HG03469 (cell line): ENCODE measurements around the gene TPD52L1.

Experiments
- ATAC-seq: cut with Tn5 transposase; IDR thresholded peaks from one replicate; pipeline ENCODE4 v1.9.1; 2021; ENCODE audit warnings: mild to moderate bottlenecking, moderate library complexity, moderate number of reproducible peaks; ENCODE audit not compliant: unreplicated experiment

TPD52L1 gene

DNA sequence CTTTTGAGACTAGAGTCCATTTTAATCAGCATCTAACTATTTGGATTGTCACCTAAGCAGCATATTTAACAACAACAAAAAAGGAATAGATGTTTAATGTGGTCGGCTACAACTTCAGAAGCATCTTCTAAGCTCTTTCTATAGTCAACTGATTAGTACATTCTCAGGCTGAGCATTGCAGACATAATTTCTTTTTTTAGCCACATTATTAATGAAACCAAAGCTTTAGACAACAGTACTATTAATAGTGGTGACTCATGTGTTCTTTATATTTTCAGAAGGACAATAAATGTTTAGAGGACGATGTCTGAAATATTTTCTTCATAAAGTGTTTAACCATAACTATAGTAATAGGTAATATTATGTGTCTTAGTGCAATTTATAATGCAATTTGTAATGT is 52.4 kb downstream of the TPD52L1 start:
- ATAC-seq: no peak

DNA sequence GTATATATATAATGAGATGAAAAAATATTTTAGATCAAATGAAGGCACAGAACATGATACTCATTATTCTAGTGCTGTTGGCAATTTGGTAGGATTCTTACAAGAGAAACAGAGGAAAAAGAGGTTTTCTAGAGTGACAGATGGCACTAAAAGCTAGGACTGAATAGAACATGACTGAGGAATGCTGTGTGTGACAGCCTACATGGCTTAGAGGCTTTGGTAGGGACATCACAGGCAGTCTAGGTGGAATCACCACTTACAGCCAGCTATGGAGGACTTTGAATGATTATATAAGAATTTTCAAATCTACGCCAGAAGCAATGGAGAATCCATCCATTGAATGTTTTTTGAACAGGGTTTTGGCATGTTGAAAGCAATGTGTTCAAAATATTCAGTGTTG is 52.8 kb downstream of the TPD52L1 start:
- no peak for ATAC-seq

DNA sequence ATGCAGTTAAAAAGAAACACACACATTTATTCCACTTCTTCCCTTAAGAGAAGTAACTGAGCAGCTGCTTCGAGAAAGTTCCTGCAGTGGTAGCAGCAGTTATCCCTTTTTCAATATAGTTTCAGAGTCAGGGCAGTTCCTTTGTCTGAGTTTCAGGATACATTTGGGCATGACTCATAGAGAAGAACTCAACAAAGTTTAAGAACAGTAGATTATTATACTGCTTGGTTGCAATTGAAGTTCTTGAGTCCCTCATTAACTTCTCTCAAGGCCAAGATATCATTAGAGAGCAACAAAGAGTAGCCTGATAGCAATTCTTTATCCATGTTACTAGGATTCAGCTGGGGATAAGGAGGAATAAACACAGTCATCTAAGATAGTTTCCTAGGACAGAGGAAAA is 54.4 kb downstream of the TPD52L1 start:
- ATAC-seq: no peak

- ATAC-seq: no peak
Measured at GRCh38 chr6:125208625-125209249, 55.2 kb downstream of the TPD52L1 start.

- ATAC-seq: no peak
Measured at GRCh38 chr6:125210667-125211066, 57.1 kb downstream of the TPD52L1 start.

- ATAC-seq: no peak
Measured at GRCh38 chr6:125211352-125211751, 57.8 kb downstream of the TPD52L1 start.

GRCh38 chr6:125212377-125212776 is 58.8 kb downstream of the TPD52L1 start:
- ATAC-seq: no peak

DNA sequence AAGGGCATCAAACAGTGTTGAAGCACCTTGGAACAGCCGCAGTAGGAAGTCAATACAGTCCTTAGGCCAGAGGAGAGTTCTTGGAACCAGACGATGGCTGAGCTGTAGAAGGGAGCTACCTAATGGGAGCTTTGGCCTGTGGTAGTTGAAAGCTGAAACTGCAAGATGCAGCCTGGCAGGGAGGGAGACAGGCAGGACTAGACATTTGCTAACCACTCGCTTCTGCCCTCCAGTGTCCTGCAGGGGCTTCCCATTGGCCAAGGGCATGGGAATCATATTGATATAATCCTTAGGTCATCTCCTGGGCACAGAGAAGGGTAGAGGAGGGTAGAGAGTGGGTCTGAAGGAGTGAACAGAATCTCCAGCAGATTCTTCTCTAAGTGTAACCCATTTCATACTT is 60.4 kb downstream of the TPD52L1 start:
- no peak for ATAC-seq

- no peak for ATAC-seq
Measured at GRCh38 chr6:125215252-125215819, 61.8 kb downstream of the TPD52L1 start.

DNA sequence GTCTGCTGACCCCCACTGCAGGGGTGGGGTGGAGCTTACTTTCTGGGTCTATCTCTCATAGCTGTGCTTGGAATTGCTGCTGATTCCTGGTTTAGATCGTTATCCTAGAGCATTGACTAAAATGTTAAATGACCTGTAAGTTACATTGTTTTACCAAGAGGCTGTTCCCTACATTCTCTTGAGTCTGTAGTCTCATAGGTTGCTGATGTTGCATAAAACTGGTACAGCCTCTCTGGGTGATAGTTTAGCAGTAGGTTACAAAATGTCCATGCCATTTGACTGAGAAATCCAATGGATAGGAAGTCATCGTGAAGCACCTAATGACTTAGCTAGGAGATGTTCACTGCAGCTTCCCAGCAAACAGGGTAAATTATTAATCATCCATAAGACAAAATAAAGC is 62.4 kb downstream of the TPD52L1 start:
- ATAC-seq: no peak

GRCh38 chr6:125217369-125217768 is 63.8 kb downstream of the TPD52L1 start:
- ATAC-seq: no peak

DNA sequence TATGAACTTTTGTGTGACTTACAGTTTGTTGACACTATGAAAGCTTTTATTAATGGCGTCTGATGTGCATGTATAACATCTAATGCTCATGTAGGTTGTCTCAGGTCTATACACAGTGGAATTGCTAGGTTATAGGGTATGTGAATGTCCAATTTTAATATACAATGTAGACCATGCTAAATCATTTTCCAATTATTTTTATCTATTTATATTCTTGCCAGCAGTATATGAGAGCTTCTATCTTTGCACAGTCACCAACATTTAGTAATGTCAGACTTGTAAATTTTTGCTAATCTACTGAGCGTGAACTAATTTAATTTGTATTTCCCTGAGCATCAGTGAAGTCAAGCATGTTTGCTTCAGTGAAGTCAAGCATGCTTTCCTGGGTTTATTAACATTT is 64.4 kb downstream of the TPD52L1 start:
- no peak for ATAC-seq

DNA sequence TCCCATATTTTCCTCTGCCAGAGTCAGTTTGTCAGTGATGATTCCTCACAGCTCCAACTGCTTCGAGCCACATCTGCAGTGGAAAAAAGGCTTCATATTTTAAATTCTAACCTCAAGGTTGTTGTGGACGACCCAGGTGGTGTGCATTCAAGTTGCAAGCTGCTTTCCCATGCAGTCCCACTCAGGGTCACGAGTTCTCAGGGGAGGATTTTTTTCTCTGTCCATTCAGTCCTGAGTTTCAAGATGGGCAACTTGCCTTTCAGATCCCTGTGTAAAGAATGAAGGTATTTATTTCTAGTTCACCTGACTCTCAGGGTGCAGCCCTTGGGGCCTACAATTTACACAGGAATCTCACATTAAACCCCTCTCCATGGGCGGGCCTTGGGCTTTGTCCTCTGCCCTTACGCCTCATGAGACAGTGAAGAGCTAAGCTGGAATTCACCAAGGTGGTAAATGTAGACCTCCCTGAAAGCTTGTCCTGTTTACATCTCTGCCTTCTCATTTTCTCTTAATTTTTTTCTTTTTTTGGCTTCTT is 65.9 kb downstream of the TPD52L1 start:
- ATAC-seq: no peak

DNA sequence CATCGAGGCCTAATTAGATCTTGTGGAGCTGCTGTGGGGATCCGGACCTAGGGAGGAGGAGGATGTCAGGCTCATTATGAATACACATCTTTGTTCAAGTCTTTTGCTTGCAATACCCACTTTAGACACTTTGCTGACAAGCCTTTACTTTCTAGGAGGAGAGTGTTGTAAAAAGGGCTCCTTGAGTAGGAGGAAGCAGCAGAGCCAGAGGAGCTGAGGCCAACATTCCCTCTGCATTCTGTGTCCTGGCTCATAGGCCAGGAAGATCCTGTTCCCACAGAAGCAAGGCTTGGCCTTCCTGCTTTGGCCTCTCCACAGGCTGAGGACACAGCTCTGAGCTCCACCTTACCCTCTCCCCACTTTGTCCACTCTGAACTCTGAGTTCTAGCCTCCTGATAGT is 67.1 kb downstream of the TPD52L1 start:
- ATAC-seq: no peak

DNA sequence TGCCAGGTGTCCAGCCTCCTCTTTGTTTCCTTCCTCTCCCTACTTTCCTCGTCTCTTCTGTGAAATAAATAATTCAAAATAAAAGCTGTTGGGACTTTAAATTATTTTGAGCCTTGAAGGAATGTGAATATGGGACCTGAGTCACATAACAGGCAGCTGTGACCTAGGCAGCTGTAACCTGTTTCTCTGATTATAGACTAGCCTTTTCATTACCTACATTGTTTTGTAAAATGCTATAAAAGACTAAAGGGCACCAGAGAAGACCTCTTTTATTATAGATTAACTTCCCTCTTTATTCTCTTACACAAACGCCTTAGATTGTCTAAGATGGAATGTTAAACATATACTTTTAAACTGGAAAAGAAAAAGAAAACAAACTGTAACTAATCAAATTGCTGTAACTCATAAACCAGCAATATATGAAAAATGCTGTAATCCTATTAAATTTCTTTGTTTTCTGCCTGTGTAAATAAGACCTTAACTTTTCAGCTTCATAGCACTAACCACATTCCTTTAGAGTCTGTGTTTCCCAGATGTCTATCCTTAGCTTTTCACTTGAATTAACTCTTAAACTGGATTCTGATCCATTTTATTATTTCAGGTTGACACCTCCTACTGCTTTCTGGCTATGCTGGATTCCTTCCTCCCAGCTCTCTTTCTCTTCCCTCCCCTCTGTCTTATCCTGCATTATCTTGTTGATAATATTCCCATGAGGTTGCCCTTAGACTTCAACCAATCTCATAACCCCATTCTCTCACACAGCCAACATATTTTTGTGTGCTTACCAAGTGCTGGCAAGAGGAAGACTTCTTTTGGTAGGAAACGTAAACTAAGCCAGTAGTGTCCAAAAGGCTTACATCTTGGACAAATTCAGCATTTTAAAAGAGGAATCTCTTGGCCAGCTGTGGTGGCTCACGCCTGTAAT is 69.2 kb downstream of the TPD52L1 start:
- no peak for ATAC-seq

DNA sequence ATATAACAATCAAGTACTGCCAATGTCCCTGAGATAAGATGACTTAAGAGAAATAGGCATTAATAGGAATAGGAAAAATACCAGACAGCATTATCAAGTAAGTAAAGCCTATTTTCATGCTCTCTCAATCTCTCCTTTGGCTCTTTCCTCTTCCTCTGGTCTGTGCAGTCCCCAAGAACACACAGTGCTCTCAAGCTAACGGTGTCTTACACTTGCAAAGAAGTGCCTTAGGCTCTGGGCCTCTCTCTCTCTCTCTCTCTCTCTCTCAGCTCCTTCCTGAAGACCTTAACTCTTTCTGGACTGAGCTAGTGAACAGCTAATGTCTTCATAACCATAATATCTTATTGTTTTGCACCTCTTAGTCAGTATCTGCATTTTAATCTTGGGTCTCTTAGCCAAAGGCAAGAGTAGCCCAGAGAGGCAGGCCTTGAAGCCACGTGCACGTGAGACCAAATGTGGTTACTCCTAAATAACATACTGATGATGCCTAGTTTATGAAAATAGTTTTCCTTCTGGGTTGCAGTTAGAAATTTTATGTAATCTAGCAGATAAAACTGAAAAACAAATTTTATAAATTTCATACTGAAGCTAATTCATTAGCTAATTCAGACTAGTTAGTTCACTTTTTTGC is 70.8 kb downstream of the TPD52L1 start:
- no peak for ATAC-seq

- no peak for ATAC-seq
Measured at GRCh38 chr6:125227244-125227643, 73.7 kb downstream of the TPD52L1 start.

GRCh38 chr6:125228981-125229479 is 75.5 kb downstream of the TPD52L1 start:
- no peak for ATAC-seq

- ATAC-seq: no peak
Measured at GRCh38 chr6:125230674-125231073, 77.1 kb downstream of the TPD52L1 start.

- ATAC-seq: no peak
Measured at GRCh38 chr6:125231133-125231532, 77.6 kb downstream of the TPD52L1 start.
